HCT116 (cell line): Measurements from ENCODE around the gene AHRR.

Source experiments
- EZH2 ChIP-seq: fragments of 200-600 bp; sonication (generic); IDR thresholded peaks from 2 replicates; pipeline ENCODE4 v1.6.1; 2017; ENCODE audit warnings: antibody characterized with exemption, mixed run types
- SRF ChIP-seq: IDR thresholded peaks from 2 replicates; pipeline ENCODE4 v1.6.1; 2012; ENCODE audit warnings: low read depth
- YY1 ChIP-seq: IDR thresholded peaks from 2 replicates; pipeline ENCODE4 v1.6.1; 2011; ENCODE audit warnings: low read length, low read depth, moderate library complexity, mild to moderate bottlenecking; ENCODE audit not compliant: insufficient replicate concordance; ENCODE audit errors: extremely low read depth
- TF ChIP-seq, protein P1 (sequence below): IDR thresholded peaks from 2 replicates; pipeline ENCODE4 v1.6.1; 2012; ENCODE audit warnings: low read depth
- TF ChIP-seq, protein P2 (sequence below), 3 experiments: fragments of 200-600 bp in 1 of 3; sonication (generic) in 1 of 3; IDR thresholded peaks in 2 of 3; conservative IDR thresholded peaks in 1 of 3; 2 replicates each; pipeline ENCODE4 v1.5.1; 2012 to 2017; ENCODE audit warnings: low read depth in 2 of 3, low read length in 2 of 3, antibody characterized with exemption in 1 of 3, borderline replicate concordance in 1 of 3, control low read depth in 1 of 3, mild to moderate bottlenecking in 1 of 3, mixed read lengths in 1 of 3, mixed run types in 1 of 3, moderate library complexity in 1 of 3; ENCODE audit not compliant: insufficient read depth in 1 of 3

DNA sequence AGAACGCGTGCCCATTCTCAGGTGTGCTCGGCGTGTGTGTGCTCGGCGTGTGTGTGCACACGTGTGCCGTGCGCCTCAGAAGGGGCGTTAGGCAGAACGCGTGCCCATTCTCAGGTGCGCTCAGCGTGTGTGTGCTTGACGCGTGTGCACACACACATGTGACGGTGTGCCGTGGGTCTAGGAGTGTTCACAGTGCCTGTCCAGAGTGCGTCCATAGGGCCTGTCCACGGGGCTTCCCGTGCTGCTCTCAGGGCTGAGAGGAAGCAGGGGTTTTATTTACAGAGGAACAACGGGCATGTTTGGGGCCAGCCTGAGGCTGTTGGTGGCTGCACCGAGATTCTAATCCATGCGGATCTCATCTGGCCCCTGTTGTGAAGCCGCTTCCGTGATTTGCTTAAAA lies 14.2 kb upstream of the AHRR start:
- no peak for TF ChIP-seq SRF
- TF ChIP-seq, protein P1, sequence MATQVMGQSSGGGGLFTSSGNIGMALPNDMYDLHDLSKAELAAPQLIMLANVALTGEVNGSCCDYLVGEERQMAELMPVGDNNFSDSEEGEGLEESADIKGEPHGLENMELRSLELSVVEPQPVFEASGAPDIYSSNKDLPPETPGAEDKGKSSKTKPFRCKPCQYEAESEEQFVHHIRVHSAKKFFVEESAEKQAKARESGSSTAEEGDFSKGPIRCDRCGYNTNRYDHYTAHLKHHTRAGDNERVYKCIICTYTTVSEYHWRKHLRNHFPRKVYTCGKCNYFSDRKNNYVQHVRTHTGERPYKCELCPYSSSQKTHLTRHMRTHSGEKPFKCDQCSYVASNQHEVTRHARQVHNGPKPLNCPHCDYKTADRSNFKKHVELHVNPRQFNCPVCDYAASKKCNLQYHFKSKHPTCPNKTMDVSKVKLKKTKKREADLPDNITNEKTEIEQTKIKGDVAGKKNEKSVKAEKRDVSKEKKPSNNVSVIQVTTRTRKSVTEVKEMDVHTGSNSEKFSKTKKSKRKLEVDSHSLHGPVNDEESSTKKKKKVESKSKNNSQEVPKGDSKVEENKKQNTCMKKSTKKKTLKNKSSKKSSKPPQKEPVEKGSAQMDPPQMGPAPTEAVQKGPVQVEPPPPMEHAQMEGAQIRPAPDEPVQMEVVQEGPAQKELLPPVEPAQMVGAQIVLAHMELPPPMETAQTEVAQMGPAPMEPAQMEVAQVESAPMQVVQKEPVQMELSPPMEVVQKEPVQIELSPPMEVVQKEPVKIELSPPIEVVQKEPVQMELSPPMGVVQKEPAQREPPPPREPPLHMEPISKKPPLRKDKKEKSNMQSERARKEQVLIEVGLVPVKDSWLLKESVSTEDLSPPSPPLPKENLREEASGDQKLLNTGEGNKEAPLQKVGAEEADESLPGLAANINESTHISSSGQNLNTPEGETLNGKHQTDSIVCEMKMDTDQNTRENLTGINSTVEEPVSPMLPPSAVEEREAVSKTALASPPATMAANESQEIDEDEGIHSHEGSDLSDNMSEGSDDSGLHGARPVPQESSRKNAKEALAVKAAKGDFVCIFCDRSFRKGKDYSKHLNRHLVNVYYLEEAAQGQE: no peak
- TF ChIP-seq EZH2: no peak
- TF ChIP-seq, protein P2, sequence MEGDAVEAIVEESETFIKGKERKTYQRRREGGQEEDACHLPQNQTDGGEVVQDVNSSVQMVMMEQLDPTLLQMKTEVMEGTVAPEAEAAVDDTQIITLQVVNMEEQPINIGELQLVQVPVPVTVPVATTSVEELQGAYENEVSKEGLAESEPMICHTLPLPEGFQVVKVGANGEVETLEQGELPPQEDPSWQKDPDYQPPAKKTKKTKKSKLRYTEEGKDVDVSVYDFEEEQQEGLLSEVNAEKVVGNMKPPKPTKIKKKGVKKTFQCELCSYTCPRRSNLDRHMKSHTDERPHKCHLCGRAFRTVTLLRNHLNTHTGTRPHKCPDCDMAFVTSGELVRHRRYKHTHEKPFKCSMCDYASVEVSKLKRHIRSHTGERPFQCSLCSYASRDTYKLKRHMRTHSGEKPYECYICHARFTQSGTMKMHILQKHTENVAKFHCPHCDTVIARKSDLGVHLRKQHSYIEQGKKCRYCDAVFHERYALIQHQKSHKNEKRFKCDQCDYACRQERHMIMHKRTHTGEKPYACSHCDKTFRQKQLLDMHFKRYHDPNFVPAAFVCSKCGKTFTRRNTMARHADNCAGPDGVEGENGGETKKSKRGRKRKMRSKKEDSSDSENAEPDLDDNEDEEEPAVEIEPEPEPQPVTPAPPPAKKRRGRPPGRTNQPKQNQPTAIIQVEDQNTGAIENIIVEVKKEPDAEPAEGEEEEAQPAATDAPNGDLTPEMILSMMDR (IDR thresholded peaks at IDR 0.05 in 2 of 3, conservative IDR thresholded peaks at IDR 0.05 in 1 of 3; ENCODE audit: borderline replicate concordance in 1 of 3, insufficient read depth in 1 of 3, low read depth in 2 of 3, low read length in 2 of 3): no peak
- no peak for TF ChIP-seq YY1
